ENCODE results near the gene RPGRIP1L. TPM values are rescaled to one million over a fixed set of nuclear protein-coding genes. Genes with fewer than 3 reads are reported as not detected.
A peak's percentile ranks its signal among the peaks of the same experiment; 100 is the strongest.

The RPGRIP1L gene
- total and polyA plus RNA-seq, 2 of the 13 experiments (the other 11 are each of a cell fraction or from before 2014, with no cell fraction given) = 5.0 to 13.5 TPM

DNA sequence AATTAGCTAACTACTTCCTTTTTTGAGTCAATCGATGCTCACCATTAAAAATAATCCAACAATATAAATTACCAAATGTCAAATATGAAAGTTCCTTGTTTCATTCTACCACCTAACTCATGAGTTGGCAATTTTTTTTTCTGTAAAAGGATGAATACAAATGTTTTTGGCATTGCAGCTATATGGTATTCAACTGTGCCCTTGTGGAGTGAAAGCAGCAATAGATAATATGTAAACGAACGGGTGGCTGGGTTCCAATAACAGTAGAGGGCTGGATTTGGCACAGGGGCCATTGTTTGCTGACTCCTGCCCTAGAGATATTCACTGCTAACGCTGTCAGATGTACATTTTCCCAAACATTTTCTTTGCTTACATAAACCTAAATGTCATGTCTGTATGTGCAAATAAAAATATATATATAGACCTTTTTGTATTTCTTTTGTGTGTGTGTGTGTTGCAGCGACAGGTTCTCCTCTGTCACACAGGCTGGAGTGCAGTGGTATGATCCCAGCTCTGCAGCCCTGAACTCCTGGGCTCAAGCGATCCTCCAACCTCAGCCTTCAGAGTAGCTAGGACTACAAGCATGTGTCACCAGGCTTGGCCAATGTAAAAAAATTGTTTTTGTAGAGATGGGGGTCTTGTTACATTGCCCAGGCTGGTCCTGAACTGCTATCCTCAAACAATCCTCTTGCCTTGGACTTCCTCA lies 73.9 kb downstream of the RPGRIP1L start:
- POLR2A ChIA-PET = no interaction called here
- Histone ChIP-seq H3K79me2 (ENCODE audit: insufficient read depth, low read length) (no peaks in the 10 kb centered on the region), H3K36me3 (replicated peaks in 1 of 2; ENCODE audit: control insufficient read depth in 1 of 2, insufficient read depth in 2 of 2, low read length in 2 of 2) (no peaks in the 10 kb centered on the region), H3K4me2 (ENCODE audit: low read depth, low read length) (no peak overlapping the region), H4K20me1 (ENCODE audit: insufficient read depth, low read length) (no peaks in the 10 kb centered on the region), H3K9ac (ENCODE audit: insufficient read depth, low read depth, low read length) (no peak overlapping the region), H2AFZ (ENCODE audit: low read length) (no peak overlapping the region), H3K9me3 (ENCODE audit: low read length) (no peaks in the 10 kb centered on the region), H3K4me3 (replicated peaks in 1 of 3; ENCODE audit: insufficient read depth in 1 of 3, low read depth in 2 of 3, low read length in 3 of 3) (no peak overlapping the region), H3K27ac (ENCODE audit: extremely low read length, insufficient read depth, low read length) (no peak overlapping the region), H3K4me1 (ENCODE audit: insufficient read depth, low read length) (no peaks in the 10 kb centered on the region), H3K27me3 (ENCODE audit: control insufficient read depth in 1 of 2, insufficient read depth in 2 of 2, low read length in 2 of 2) (no peaks in the 10 kb centered on the region)
- TF ChIP-seq MAFF (IDR thresholded peaks at IDR 0.05; ENCODE audit: low read depth, low read length) = 0 out of 2 replicates have a peak, but pooled peaks have one; percentile 12
- TF ChIP-seq MAFK (conservative IDR thresholded peaks at IDR 0.05 in 1 of 2, IDR thresholded peaks at IDR 0.05 in 1 of 2; ENCODE audit: low read length in 2 of 2) = peak; percentile 21 to 56; a peak in 2 of 4 replicates
- TF ChIP-seq, protein P1, sequence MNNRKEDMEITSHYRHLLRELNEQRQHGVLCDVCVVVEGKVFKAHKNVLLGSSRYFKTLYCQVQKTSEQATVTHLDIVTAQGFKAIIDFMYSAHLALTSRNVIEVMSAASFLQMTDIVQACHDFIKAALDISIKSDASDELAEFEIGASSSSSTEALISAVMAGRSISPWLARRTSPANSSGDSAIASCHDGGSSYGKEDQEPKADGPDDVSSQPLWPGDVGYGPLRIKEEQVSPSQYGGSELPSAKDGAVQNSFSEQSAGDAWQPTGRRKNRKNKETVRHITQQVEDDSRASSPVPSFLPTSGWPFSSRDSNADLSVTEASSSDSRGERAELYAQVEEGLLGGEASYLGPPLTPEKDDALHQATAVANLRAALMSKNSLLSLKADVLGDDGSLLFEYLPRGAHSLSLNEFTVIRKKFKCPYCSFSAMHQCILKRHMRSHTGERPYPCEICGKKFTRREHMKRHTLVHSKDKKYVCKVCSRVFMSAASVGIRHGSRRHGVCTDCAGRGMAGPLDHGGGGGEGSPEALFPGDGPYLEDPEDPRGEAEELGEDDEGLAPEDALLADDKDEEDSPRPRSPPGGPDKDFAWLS (CRISPR knock-in tag; IDR thresholded peaks at IDR 0.05; ENCODE audit: borderline replicate concordance) = no peak
- TF ChIP-seq, protein P2, sequence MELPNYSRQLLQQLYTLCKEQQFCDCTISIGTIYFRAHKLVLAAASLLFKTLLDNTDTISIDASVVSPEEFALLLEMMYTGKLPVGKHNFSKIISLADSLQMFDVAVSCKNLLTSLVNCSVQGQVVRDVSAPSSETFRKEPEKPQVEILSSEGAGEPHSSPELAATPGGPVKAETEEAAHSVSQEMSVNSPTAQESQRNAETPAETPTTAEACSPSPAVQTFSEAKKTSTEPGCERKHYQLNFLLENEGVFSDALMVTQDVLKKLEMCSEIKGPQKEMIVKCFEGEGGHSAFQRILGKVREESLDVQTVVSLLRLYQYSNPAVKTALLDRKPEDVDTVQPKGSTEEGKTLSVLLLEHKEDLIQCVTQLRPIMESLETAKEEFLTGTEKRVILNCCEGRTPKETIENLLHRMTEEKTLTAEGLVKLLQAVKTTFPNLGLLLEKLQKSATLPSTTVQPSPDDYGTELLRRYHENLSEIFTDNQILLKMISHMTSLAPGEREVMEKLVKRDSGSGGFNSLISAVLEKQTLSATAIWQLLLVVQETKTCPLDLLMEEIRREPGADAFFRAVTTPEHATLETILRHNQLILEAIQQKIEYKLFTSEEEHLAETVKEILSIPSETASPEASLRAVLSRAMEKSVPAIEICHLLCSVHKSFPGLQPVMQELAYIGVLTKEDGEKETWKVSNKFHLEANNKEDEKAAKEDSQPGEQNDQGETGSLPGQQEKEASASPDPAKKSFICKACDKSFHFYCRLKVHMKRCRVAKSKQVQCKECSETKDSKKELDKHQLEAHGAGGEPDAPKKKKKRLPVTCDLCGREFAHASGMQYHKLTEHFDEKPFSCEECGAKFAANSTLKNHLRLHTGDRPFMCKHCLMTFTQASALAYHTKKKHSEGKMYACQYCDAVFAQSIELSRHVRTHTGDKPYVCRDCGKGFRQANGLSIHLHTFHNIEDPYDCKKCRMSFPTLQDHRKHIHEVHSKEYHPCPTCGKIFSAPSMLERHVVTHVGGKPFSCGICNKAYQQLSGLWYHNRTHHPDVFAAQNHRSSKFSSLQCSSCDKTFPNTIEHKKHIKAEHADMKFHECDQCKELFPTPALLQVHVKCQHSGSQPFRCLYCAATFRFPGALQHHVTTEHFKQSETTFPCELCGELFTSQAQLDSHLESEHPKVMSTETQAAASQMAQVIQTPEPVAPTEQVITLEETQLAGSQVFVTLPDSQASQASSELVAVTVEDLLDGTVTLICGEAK (IDR thresholded peaks at IDR 0.05) = no peak
- TF ChIP-seq, protein P2 (CRISPR knock-in tag; IDR thresholded peaks at IDR 0.05) = no peak
- ATAC-seq (no peak), DNase-seq (ENCODE audit: low spot score) (peak; percentile 7), FAIRE-seq (no peak)
- WGBS (ENCODE audit: low lambda C conversion rate) = 81% methylated on average over 6 of the region's 6 CpGs
- BruUV-seq (replicated peaks) = no TSS peak
- CTCF ChIA-PET (ENCODE audit: low intra/inter-chr PET ratio, low total read pairs) = no interaction called here
- intact Hi-C loops (cut with micrococcal nuclease; ENCODE audit: unreplicated experiment) (no loop called here), in situ Hi-C loops (cut with HindIII; ENCODE audit: extremely low pct_ligation_motif_present, low pct_unique_long_range_greater_than_20kb) (no loop called here)
